Uterus (tissue), 4 donors: ENCODE results near the gene HDLBP. TPM values are rescaled to one million over a fixed set of nuclear protein-coding genes. Genes with fewer than 3 reads are reported as not detected.

Source experiments
- DNase-seq, 2 donors: peaks; one replicate each; pipeline ENCODE4 v3.0.0-alpha.2; 2019 to 2020
- H3K27ac ChIP-seq, 2 donors: fragments of 200-600 bp; sonication (generic); 1 replicate in 1 of 2; 2 replicates in 1 of 2; pipeline ENCODE4 v1.5.1; 2016 to 2018
- H3K27me3 ChIP-seq, 2 donors: fragments of 200-600 bp; sonication (generic); one replicate each; pipeline ENCODE4 v1.5.1; 2018 to 2019; ENCODE audit warnings: control low read depth in 1 of 2
- H3K36me3 ChIP-seq, 2 donors: fragments of 200-600 bp; sonication (generic); one replicate each; pipeline ENCODE4 v1.5.1; 2019; ENCODE audit warnings: control low read depth in 1 of 2
- H3K4me1 ChIP-seq, 2 donors: fragments of 200-600 bp; sonication (generic); one replicate each; pipeline ENCODE4 v1.5.1; 2018 to 2019; ENCODE audit warnings: control low read depth in 1 of 2
- H3K4me3 ChIP-seq, 2 donors: fragments of 200-600 bp; sonication (generic); 1 replicate in 1 of 2; 2 replicates in 1 of 2; pipeline ENCODE4 v1.5.1; 2018 to 2019; ENCODE audit warnings: mild to moderate bottlenecking in 1 of 2
- H3K9me3 ChIP-seq, 2 donors: fragments of 200-600 bp; sonication (generic); one replicate each; pipeline ENCODE4 v1.5.1; 2019; ENCODE audit warnings: control low read depth in 1 of 2
- CTCF ChIP-seq, 4 experiments: fragments of 200-600 bp in 2 of 4; fragments of 450-650 bp in 2 of 4; sonication (generic) in 2 of 4; IDR thresholded peaks; one replicate each; pipeline ENCODE4 v1.5.1; 2016 to 2019; ENCODE audit warnings: antibody characterized with exemption in 4 of 4, mild to moderate bottlenecking in 2 of 4, moderate library complexity in 1 of 4
- POLR2A ChIP-seq, 2 donors: fragments of 450-650 bp; IDR thresholded peaks; one replicate each; pipeline ENCODE4 v1.6.1; 2016; ENCODE audit warnings: antibody characterized with exemption in 2 of 2, mild to moderate bottlenecking in 1 of 2, moderate library complexity in 1 of 2
- intact Hi-C: fragments of 100-400 bp; cut with DNase I; formaldehyde crosslinking; loops from one replicate; pipeline ENCODE4 v1.15.1; 2023; ENCODE audit warnings: low total_unique reads
- total RNA-seq, 4 donors: library from RNA; depleted of rRNA in 3 of 4; stranded (reverse); fragments of >200 nt in 3 of 4; gene quantifications; one replicate each; pipeline versions ENCODE4 v1.1.0 to v1.2.4, GENCODE V29; 2014 to 2023
- donor health status: DM: yes; HTN: yes; CAD: no.

HDLBP gene
- 1,000 to 10,000 TPM in 1 of 4 donors, 100 to 1,000 TPM in 3; 226 to 1,465 (median 466) TPM for total RNA-seq

- intact Hi-C loops: no loop called here
- peak; percentile 99 to 100 for DNase-seq
- peak; percentile 75 to 84 for TF ChIP-seq POLR2A (IDR thresholded peaks at IDR 0.05)
- TF ChIP-seq CTCF (IDR thresholded peaks at IDR 0.05): peak in 2 of 4 experiments; percentile 12 to 24
- no peaks in the 10 kb centered on the region for H3K9me3 ChIP-seq
- peak within 1 kb of the TSS; percentile 68 to 82 for H3K4me3 ChIP-seq
- H3K4me1 ChIP-seq: no peaks in the 10 kb centered on the region
- H3K27ac ChIP-seq: peak within 1 kb of the TSS; percentile 98 to 99
- H3K36me3 ChIP-seq: no peaks in the 10 kb centered on the region
- H3K27me3 ChIP-seq: no peaks in the 10 kb centered on the region
Measured at GRCh38 chr2:241315093-241315878, at the start of gene HDLBP. Gene HDLBP (minus strand): TSS chr2:241315672. CDS start chr2:241266869, 48,803 bp downstream.

GRCh38 chr2:241364781-241365180, 49.3 kb upstream of the HDLBP start:
- intact Hi-C loops: no loop called here
- no peak for DNase-seq
- H3K4me1 ChIP-seq: no peaks in the 10 kb centered on the region
- no peaks in the 10 kb centered on the region for H3K36me3 ChIP-seq
- H3K9me3 ChIP-seq: no peaks in the 10 kb centered on the region
- TF ChIP-seq CTCF (IDR thresholded peaks at IDR 0.05) (no peak), POLR2A (IDR thresholded peaks at IDR 0.05) (no peak)
- H3K4me3 ChIP-seq: no peak overlapping the region
- no peaks in the 10 kb centered on the region for H3K27me3 ChIP-seq
- H3K27ac ChIP-seq: no peak overlapping the region

- no peaks in the 10 kb centered on the region for H3K36me3 ChIP-seq
- no peak overlapping the region for H3K4me3 ChIP-seq
- no peak for DNase-seq
- TF ChIP-seq CTCF (IDR thresholded peaks at IDR 0.05) (no peak), POLR2A (IDR thresholded peaks at IDR 0.05) (no peak)
- H3K27me3 ChIP-seq: no peaks in the 10 kb centered on the region
- intact Hi-C loops: no loop called here
- H3K27ac ChIP-seq: no peak overlapping the region
- no peaks in the 10 kb centered on the region for H3K4me1 ChIP-seq
- no peaks in the 10 kb centered on the region for H3K9me3 ChIP-seq
Measured at GRCh38 chr2:241363426-241363825, 48.0 kb upstream of the HDLBP start.

- Histone ChIP-seq H3K36me3 (no peaks in the 10 kb centered on the region), H3K27me3 (no peaks in the 10 kb centered on the region), H3K9me3 (no peaks in the 10 kb centered on the region), H3K4me3 (no peak overlapping the region), H3K4me1 (peaks cover 0 to 6% of the 10 kb centered on the region in 2 donors), H3K27ac (no peak overlapping the region)
- TF ChIP-seq POLR2A (IDR thresholded peaks at IDR 0.05) (no peak), CTCF (IDR thresholded peaks at IDR 0.05) (no peak)
- no peak for DNase-seq
- intact Hi-C loops: loop anchor here (5.0 kb wide), 1 partner anchor 87 kb away; no protein-coding TSS in a partner anchor
Measured at GRCh38 chr2:241359481-241360045, 44.1 kb upstream of the HDLBP start.

GRCh38 chr2:241358470-241358869, 43.0 kb upstream of the HDLBP start:
- Histone ChIP-seq H3K4me1 (peaks cover 0 to 6% of the 10 kb centered on the region in 2 donors), H3K27me3 (no peaks in the 10 kb centered on the region), H3K27ac (no peak overlapping the region), H3K4me3 (no peak overlapping the region), H3K36me3 (no peaks in the 10 kb centered on the region), H3K9me3 (no peaks in the 10 kb centered on the region)
- intact Hi-C loops: loop anchor here (5.0 kb wide), 1 partner anchor 86 kb away; no protein-coding TSS in a partner anchor
- TF ChIP-seq POLR2A (IDR thresholded peaks at IDR 0.05) (no peak), CTCF (IDR thresholded peaks at IDR 0.05) (no peak)
- DNase-seq: no peak
